Astrocyte (in vitro differentiated cells and primary cell): ENCODE data around the gene SP6.

ENCODE experiments used
- EZH2 ChIP-seq: IDR thresholded peaks from 2 replicates; pipeline ENCODE4 v1.6.1; 2012; ENCODE audit warnings: mild to moderate bottlenecking, low read length, inconsistent platforms; ENCODE audit not compliant: insufficient read depth
- TF ChIP-seq, protein P1 (sequence below): IDR thresholded peaks from 2 replicates; pipeline ENCODE4 v1.5.1; 2011; ENCODE audit warnings: low read depth, mild to moderate bottlenecking, inconsistent platforms, low read length, moderate library complexity; ENCODE audit not compliant: insufficient read depth

DNA sequence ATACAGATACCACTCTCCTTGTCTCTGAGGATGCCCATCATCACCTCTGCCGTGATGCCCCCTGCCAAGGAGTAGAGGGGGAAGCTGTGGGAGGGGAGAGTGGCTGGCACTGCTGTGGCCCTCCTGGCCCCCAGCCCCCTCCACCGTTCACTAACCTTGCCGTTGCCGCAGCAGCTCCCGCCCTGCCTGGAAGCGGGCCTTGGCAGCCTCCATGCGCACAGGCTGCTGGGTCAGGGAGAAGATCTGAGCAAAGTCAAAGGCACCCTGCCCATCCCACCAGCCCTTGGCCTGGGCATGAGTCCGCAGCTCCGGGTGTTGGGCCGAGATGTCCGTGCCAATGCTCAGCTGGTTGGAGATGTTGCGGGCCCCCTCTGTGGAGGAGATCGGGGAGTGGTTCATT lies 12.3 kb downstream of the SP6 start:
- TF ChIP-seq, protein P1, sequence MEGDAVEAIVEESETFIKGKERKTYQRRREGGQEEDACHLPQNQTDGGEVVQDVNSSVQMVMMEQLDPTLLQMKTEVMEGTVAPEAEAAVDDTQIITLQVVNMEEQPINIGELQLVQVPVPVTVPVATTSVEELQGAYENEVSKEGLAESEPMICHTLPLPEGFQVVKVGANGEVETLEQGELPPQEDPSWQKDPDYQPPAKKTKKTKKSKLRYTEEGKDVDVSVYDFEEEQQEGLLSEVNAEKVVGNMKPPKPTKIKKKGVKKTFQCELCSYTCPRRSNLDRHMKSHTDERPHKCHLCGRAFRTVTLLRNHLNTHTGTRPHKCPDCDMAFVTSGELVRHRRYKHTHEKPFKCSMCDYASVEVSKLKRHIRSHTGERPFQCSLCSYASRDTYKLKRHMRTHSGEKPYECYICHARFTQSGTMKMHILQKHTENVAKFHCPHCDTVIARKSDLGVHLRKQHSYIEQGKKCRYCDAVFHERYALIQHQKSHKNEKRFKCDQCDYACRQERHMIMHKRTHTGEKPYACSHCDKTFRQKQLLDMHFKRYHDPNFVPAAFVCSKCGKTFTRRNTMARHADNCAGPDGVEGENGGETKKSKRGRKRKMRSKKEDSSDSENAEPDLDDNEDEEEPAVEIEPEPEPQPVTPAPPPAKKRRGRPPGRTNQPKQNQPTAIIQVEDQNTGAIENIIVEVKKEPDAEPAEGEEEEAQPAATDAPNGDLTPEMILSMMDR = no peak
- no peak for TF ChIP-seq EZH2
